ENCODE data around the gene AK3. TPM values are rescaled to one million over a fixed set of nuclear protein-coding genes. Genes with fewer than 3 reads are reported as not detected.
"Not testable (repeated sequence)": the region's sequence is repeated elsewhere in the genome, so short reads cannot be mapped to it uniquely, and the experiment has no call there.

The AK3 gene
- total and polyA plus RNA-seq, 4 donors: 39.4 to 56.1 (median 51.7) TPM

DNA sequence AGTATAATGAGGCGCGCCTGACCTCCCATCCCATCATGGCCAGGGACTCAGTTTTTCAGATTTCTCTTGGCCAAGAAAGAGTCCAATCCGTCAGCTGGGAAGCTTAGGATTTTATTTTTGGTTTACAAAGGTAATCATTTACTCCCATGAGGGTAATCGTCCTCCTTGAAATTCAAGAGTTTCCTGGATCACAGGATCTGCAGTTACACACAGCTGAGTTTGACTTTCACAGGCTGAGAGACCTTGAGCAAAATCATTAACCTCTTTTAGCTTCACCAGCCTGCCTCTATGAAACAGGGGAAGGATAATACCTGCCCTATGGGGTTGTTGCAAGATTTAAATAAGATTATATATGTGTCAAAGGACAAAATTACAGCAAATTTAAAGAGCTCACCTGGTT is 15.4 kb upstream of the AK3 start:
- no peak for ATAC-seq (ENCODE audit: low FRiP score)
- H3K4me1 ChIP-seq (ENCODE audit: control insufficient read depth in 1 of 2, insufficient read depth in 2 of 2, low read length in 2 of 2): no peaks in the 10 kb centered on the region
- no peaks in the 10 kb centered on the region for H3K9me3 ChIP-seq (ENCODE audit: control insufficient read depth, low read length)
- intact Hi-C loops (cut with DNase I): loop anchor here (5.0 to 10.0 kb wide), 3 partner anchors 508 to 838 kb away; no protein-coding TSS in a partner anchor
- no peak overlapping the region for H3K27ac ChIP-seq (ENCODE audit: low read depth in 1 of 2, low read length in 2 of 2)
- WGBS, 2 donors: 84 to 91% methylated on average over 4 of the region's 4 CpGs
- H3K4me3 ChIP-seq (ENCODE audit: low read length in 2 of 2): no peak overlapping the region
- no peaks in the 10 kb centered on the region for H3K36me3 ChIP-seq (ENCODE audit: control insufficient read depth in 1 of 2, insufficient read depth in 2 of 2, low read length in 1 of 2)
- DNase-seq: no peak
- no peaks in the 10 kb centered on the region for H3K27me3 ChIP-seq (ENCODE audit: control insufficient read depth in 1 of 2, insufficient read depth in 2 of 2, low read length in 1 of 2)

DNA sequence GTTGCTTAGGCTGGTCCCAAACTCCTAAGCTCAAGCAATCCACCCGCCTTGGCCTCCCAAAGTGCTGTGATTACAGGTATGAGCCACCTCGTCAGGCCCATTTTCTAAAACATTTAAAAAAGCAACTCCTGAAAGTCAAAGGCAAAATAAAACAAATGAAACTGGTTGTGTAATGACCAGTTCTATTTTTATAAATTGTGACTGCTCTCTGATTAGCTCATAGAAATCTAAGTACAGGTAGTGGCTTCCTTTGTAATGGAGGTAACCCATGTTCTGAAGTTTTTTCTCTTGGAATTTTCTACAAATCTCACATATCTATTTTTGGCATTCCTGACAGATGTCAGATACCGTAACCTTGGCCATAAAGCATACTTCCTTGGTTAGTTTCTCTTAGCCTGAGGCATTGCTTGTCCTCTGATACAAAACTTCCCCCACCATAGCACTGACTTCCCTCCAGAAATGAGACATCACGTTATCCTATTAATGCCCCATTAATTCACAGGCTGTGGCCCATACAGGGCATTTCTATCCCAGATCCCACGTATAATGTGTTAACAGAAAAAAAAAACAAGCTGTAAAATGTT is 14.1 kb upstream of the AK3 start:
- no peaks in the 10 kb centered on the region for H3K9me3 ChIP-seq (ENCODE audit: control insufficient read depth, low read length)
- no peak overlapping the region for H3K27ac ChIP-seq (ENCODE audit: low read depth in 1 of 2, low read length in 2 of 2)
- no peaks in the 10 kb centered on the region for H3K27me3 ChIP-seq (ENCODE audit: control insufficient read depth in 1 of 2, insufficient read depth in 2 of 2, low read length in 1 of 2)
- no peaks in the 10 kb centered on the region for H3K36me3 ChIP-seq (ENCODE audit: control insufficient read depth in 1 of 2, insufficient read depth in 2 of 2, low read length in 1 of 2)
- no peaks in the 10 kb centered on the region for H3K4me1 ChIP-seq (ENCODE audit: control insufficient read depth in 1 of 2, insufficient read depth in 2 of 2, low read length in 2 of 2)
- DNase-seq: no peak
- H3K4me3 ChIP-seq (ENCODE audit: low read length in 2 of 2): no peak overlapping the region
- 50 to 60% methylated on average over 5 of the region's 5 CpGs for WGBS, 2 donors
- no peak for ATAC-seq (ENCODE audit: low FRiP score)
- intact Hi-C loops (cut with DNase I): loop anchor here (5.0 to 10.0 kb wide), 3 partner anchors 510 to 840 kb away; no protein-coding TSS in a partner anchor

- H3K27me3 ChIP-seq (ENCODE audit: control insufficient read depth in 1 of 2, insufficient read depth in 2 of 2, low read length in 1 of 2); H3K27ac ChIP-seq (ENCODE audit: low read depth in 1 of 2, low read length in 2 of 2); H3K4me1 ChIP-seq (ENCODE audit: control insufficient read depth in 1 of 2, insufficient read depth in 2 of 2, low read length in 2 of 2); H3K4me3 ChIP-seq (ENCODE audit: low read length in 2 of 2); DNase-seq; H3K36me3 ChIP-seq (ENCODE audit: control insufficient read depth in 1 of 2, insufficient read depth in 2 of 2, low read length in 1 of 2); ATAC-seq (ENCODE audit: low FRiP score); H3K9me3 ChIP-seq (ENCODE audit: control insufficient read depth, low read length): not testable (repeated sequence)
- intact Hi-C loops (cut with DNase I): loop anchor here (10.0 kb wide), 2 partner anchors 510 to 840 kb away; no protein-coding TSS in a partner anchor
Measured at GRCh38 chr9:4754530-4754929, 13.5 kb upstream of the AK3 start.

- no peaks in the 10 kb centered on the region for H3K27me3 ChIP-seq (ENCODE audit: control insufficient read depth in 1 of 2, insufficient read depth in 2 of 2, low read length in 1 of 2)
- intact Hi-C loops (cut with DNase I): loop anchor here (10.0 kb wide), 2 partner anchors 515 to 845 kb away; no protein-coding TSS in a partner anchor
- no peak overlapping the region for H3K4me3 ChIP-seq (ENCODE audit: low read length in 2 of 2)
- ATAC-seq (ENCODE audit: low FRiP score) (no peak), DNase-seq (no peak)
- H3K4me1 ChIP-seq (ENCODE audit: control insufficient read depth in 1 of 2, insufficient read depth in 2 of 2, low read length in 2 of 2): no peaks in the 10 kb centered on the region
- H3K27ac ChIP-seq (ENCODE audit: low read depth in 1 of 2, low read length in 2 of 2): no peak overlapping the region
- no peaks in the 10 kb centered on the region for H3K9me3 ChIP-seq (ENCODE audit: control insufficient read depth, low read length)
- WGBS, 2 donors: 26 to 27% methylated on average over 8 of the region's 8 CpGs
- H3K36me3 ChIP-seq (ENCODE audit: control insufficient read depth in 1 of 2, insufficient read depth in 2 of 2, low read length in 1 of 2): no peaks in the 10 kb centered on the region
Measured at GRCh38 chr9:4750023-4750673, 9.1 kb upstream of the AK3 start.

DNA sequence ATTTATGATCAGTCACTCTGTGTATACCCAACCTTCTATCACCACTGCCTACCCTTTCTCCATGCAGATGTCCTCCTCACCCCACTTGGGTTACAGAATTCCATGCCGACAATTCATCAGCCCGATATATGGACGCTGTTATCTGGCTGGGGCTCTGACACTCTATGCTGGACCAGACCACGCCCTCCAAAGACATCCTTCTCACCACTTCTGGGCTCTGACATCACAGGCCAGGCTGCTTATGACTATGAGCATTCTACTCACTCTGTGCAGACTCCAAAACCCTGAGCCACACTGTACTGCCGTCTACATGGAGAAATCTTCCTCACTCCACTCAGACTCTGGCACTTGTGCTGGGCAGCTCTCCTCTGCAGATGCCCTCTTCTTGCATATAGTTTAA is 7.6 kb upstream of the AK3 start:
- Histone ChIP-seq H3K4me3 (ENCODE audit: low read length in 2 of 2) (no peak overlapping the region), H3K9me3 (ENCODE audit: control insufficient read depth, low read length) (no peaks in the 10 kb centered on the region), H3K4me1 (ENCODE audit: control insufficient read depth in 1 of 2, insufficient read depth in 2 of 2, low read length in 2 of 2) (no peaks in the 10 kb centered on the region), H3K27me3 (ENCODE audit: control insufficient read depth in 1 of 2, insufficient read depth in 2 of 2, low read length in 1 of 2) (no peaks in the 10 kb centered on the region), H3K36me3 (ENCODE audit: control insufficient read depth in 1 of 2, insufficient read depth in 2 of 2, low read length in 1 of 2) (no peaks in the 10 kb centered on the region), H3K27ac (ENCODE audit: low read depth in 1 of 2, low read length in 2 of 2) (no peak overlapping the region)
- intact Hi-C loops (cut with DNase I): loop anchor here (5.0 to 10.0 kb wide), 3 partner anchors 74 to 679 kb away; partner anchors contain the start of gene CDC37L1 (in 1 of the 2)
- ATAC-seq (ENCODE audit: low FRiP score): no peak
- no peak for DNase-seq
- WGBS, 2 donors: 91 to 94% methylated on average over 5 of the region's 5 CpGs

DNA sequence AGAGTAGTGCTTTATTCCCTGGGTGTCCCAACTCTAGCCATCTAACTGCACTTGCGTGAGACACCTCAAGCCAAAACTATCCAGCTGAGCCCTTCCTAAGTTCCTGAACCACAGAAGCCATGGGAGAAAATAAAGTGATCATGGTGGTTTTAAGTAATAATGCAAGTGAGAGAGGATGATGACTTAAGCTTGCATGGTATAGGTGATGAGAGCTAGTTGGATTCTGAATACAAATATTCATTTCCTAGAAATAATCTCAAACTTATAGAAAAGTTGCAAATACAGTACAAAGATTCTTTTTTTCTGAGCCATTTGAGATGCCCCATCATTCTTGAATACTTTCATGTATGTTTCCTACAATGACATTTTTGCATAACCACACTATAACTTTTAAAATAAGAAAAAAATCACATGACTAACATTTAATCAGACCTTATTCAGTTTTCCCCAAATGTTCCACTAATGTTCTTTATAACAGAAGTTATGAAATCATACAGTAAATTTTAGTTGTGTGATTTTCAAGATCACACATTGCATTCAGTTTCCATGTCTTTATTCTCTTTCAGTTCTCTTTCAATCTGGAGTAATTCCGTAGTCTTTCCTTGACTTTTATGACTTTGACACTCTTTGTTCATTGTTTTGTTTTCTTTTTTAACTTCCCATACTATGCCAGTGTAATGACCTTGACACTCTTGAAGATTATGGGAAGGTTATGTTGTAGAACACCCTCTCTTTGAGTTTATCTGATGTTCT is 5.5 kb upstream of the AK3 start:
- no peaks in the 10 kb centered on the region for H3K36me3 ChIP-seq (ENCODE audit: control insufficient read depth in 1 of 2, insufficient read depth in 2 of 2, low read length in 1 of 2)
- no peak for ATAC-seq (ENCODE audit: low FRiP score)
- WGBS, 2 donors: 87 to 90% methylated on average over 2 of the region's 2 CpGs
- no peaks in the 10 kb centered on the region for H3K27me3 ChIP-seq (ENCODE audit: control insufficient read depth in 1 of 2, insufficient read depth in 2 of 2, low read length in 1 of 2)
- DNase-seq: no peak
- H3K27ac ChIP-seq (ENCODE audit: low read depth in 1 of 2, low read length in 2 of 2): no peak overlapping the region
- H3K4me1 ChIP-seq (ENCODE audit: control insufficient read depth in 1 of 2, insufficient read depth in 2 of 2, low read length in 2 of 2): no peaks in the 10 kb centered on the region
- H3K9me3 ChIP-seq (ENCODE audit: control insufficient read depth, low read length): no peaks in the 10 kb centered on the region
- H3K4me3 ChIP-seq (ENCODE audit: low read length in 2 of 2): no peak overlapping the region
- intact Hi-C loops (cut with DNase I): loop anchor here (5.0 to 10.0 kb wide), 3 partner anchors 72 to 681 kb away; partner anchors contain the start of gene CDC37L1 (in 1 of the 2)

- no peaks in the 10 kb centered on the region for H3K9me3 ChIP-seq (ENCODE audit: control insufficient read depth, low read length)
- H3K27ac ChIP-seq (ENCODE audit: low read depth in 1 of 2, low read length in 2 of 2): no peak overlapping the region
- no peaks in the 10 kb centered on the region for H3K36me3 ChIP-seq (ENCODE audit: control insufficient read depth in 1 of 2, insufficient read depth in 2 of 2, low read length in 1 of 2)
- WGBS, 2 donors: 71 to 74% methylated on average over 5 of the region's 5 CpGs
- ATAC-seq (ENCODE audit: low FRiP score) (no peak), DNase-seq (no peak)
- no peak overlapping the region for H3K4me3 ChIP-seq (ENCODE audit: low read length in 2 of 2)
- H3K4me1 ChIP-seq (ENCODE audit: control insufficient read depth in 1 of 2, insufficient read depth in 2 of 2, low read length in 2 of 2): peaks cover 0 to 2% of the 10 kb centered on the region in 2 donors
- H3K27me3 ChIP-seq (ENCODE audit: control insufficient read depth in 1 of 2, insufficient read depth in 2 of 2, low read length in 1 of 2): no peaks in the 10 kb centered on the region
- intact Hi-C loops (cut with DNase I): loop anchor here in 1 of 2 donors (10.0 kb wide), 2 partner anchors 69 to 139 kb away; partner anchors contain the start of gene CDC37L1
Measured at GRCh38 chr9:4743131-4743875, 2.3 kb upstream of the AK3 start.

- DNase-seq (no peak), ATAC-seq (ENCODE audit: low FRiP score) (no peak)
- Histone ChIP-seq H3K27me3 (ENCODE audit: control insufficient read depth in 1 of 2, insufficient read depth in 2 of 2, low read length in 1 of 2) (no peaks in the 10 kb centered on the region), H3K36me3 (ENCODE audit: control insufficient read depth in 1 of 2, insufficient read depth in 2 of 2, low read length in 1 of 2) (no peaks in the 10 kb centered on the region), H3K9me3 (ENCODE audit: control insufficient read depth, low read length) (no peaks in the 10 kb centered on the region), H3K27ac (ENCODE audit: low read depth in 1 of 2, low read length in 2 of 2) (peak overlapping the region in 1 of 2 donors; percentile 73), H3K4me1 (ENCODE audit: control insufficient read depth in 1 of 2, insufficient read depth in 2 of 2, low read length in 2 of 2) (peaks cover 0 to 2% of the 10 kb centered on the region in 2 donors), H3K4me3 (ENCODE audit: low read length in 2 of 2) (no peak overlapping the region)
- 62 to 65% methylated on average over 3 of the region's 3 CpGs for WGBS, 2 donors
- intact Hi-C loops (cut with DNase I): loop anchor here in 1 of 2 donors (10.0 kb wide), 2 partner anchors 67 to 137 kb away; partner anchors contain the start of gene CDC37L1
Measured at GRCh38 chr9:4742246-4742645, 1.2 kb upstream of the AK3 start.

Data from aorta (tissue), 5 donors.